GM19455 (cell line): Measurements from ENCODE around the gene TNS1.

Experiments
- ATAC-seq: cut with Tn5 transposase; IDR thresholded peaks from one replicate; pipeline ENCODE4 v1.9.1; 2021; ENCODE audit not compliant: unreplicated experiment

Gene TNS1

DNA sequence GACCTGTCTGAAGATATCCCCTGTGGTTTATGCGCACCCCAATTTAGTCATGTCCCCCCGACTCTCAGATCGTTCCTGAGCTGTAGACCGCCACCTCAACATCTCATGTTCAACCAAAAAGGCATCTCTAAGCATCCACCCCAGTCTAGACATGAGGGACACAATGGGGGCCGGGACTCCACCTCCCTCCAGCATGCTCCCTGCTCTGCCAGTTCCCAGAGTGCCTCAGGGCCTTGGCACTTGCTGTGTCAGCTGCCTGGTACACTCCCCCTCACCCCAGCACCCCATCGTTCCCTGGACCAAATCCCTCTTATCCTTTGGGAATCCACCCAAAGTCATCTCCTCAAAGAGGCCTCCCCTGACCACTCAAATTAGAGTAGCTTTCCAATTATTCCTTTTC, 22.2 kb downstream of the TNS1 start:
- no peak for ATAC-seq

DNA sequence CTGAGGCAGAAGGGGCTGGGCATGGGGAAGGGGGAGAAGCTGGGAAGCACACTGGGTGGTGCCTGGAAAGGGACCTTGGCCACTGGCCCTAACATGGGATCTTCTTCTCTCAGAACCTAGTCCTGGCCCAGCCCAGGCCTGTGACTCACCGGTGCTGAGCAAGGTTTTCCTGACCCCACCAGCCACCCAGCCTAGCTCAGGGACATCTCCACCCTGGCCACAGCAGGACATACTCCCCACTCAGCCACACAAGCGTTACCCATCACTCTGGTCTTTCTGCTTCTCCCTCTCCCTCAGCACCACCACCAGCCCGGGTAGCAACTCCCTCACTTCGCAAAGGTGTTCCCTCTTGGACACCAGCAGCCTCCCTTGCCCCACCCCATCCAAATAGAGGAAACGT, 22.8 kb downstream of the TNS1 start:
- no peak for ATAC-seq

DNA sequence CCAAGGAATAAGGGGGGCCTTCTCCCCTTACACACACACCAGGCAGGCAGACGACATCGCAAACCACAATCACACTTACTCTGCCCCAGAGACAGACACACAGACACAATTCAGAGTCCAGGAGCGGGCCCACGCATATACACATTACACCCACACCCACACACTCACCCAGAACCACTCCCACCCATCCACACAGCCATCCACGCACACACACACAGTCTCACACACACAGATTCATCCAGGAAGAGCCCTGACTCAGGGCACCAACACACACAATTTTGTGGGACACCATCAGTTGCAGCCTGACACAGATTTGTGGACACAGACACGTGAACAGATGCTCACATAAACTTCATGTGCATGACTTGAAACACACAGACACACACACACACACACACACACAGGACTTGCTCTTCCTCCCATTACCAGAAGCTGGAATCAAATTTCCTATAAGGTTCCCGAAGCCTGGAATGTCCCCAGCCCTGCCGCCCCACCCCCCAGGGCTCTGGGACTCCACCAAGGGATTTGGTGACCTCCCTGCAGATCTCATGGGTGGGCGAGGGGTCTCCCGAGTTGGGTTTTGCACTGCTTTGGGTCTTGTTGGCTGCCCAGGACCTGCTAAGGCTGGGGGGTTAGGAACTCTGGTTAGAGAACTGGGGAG, 23.5 kb downstream of the TNS1 start:
- ATAC-seq, result no peak

DNA sequence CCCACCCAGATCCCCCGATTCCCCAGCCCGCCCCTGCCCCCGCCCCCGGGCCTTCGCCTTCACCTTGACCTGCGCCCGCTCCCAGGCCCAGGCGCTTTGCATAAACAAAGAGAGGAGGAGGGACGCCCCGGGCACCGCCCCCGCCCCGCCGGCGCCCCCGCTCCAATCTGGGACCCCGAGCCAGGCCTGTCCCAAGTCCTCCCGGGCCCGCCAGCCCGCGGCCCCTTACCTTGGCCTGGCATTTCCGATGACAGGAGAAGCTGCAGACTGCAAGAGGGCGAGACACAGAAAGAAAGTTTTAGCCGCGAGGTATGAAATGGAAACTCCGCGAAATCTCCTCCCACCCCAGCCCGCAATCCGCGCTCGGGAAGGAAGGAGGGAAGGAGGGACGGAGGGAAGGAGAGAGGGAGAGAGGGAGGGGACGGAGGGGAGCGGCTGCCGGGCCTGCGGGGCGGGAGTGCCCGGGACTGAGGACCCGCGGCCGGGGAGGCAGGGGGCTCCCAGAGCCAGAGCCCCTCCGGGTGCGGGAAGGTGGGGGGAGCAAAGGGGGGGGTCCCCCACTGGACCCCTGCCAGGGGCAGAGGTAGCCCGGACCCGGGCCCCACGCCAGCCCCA, 24.2 kb downstream of the TNS1 start:
- no peak for ATAC-seq

DNA sequence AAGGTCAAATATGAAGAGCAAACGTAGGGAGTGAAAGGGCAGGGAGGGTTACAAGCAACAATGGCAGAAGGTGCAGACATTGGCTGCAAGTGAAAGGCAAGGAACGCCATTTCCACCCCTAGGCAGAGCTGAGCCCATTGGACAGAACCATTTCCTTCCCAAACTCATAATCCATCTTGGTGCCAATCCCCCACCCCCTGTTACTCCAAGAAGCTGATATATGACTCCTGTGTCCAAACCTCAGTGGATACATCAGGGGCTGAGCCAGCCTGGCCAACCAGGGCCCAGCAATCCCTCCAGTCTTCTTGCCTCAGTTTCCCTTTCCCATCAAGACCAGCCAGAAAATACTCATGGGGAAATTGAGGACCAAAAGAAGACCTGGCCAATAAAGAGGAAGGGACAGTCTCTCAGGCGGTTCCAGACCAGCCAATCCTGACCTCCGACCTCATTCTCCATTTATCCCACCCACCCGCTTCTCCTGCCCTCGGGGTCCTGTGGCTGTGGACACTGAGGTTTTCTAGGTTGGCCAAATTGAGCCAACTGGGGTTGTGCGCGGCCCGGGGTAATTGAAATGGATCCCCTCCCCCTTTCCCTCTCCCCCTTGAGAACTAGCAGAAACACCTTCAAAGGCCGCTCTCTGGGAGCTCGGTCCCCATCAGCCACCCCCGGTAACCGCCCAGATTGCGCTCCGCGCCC, 24.8 kb downstream of the TNS1 start:
- ATAC-seq, result no peak

DNA sequence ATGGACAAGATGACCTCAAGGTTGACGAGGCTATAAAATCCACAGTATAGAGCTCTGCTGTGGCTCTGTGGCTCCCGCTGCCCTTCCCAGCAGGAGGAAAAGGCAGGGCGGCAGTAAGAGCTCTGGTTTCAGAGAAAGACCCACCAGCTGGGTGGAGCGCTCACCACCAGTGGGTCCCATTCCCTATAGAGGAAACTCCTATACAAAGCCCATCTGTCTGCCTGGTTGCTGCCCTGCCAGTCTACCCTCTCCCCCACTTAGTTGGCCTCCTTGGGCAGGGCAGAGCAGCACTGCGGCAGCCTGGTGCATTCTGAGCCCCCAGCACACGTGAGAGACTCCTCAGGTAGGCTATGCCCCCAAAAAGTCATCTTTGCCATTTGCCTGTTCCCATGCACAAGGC, 26.5 kb downstream of the TNS1 start:
- no peak for ATAC-seq

DNA sequence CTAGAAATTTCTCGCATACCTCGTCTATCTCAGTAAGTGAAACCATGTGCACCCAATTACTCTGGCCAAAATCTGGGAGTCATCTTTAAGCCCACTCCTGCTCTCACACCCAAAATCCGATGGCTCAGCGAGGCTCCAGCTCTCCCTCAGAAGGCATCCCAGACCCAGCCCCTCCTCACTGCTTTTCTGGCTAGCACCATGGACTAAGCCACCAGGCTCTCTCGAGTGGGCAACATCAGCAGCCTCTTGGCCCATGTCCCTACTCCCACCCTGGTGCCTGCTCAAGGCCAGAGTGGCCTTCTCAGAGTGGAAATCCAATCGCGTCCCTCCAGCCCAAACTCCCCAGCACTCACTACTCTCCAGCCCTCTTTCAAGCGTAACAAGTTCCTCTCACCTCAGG, 27.2 kb downstream of the TNS1 start:
- ATAC-seq, result no peak

DNA sequence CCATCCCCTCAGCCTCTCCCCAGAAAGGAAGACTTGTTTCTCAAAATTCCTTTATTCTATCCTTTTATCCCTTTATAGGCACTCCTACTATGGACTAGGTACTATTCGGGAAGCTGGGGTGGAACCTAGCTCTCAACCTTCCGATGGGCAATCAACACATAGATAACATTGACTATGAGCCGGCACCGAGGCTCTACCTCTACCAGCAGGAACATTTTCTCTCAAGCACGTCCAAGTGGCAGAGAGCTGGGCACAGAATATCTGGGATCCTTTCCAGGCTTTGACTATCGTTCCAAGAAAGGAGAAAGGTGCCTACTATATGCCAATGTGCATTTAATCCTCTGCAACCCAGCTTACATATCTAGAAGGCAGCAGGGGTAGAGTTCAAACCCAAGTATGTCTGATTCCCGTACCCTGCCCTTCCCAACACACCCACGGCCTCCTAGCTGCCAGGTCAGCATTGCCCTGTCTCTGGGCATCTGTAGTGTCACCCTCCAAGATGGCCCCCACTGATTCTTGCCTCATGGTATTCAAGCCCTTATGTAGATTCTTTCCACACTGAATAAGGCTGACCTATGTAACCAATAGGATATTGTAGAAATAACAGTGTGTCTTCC, 28.3 kb downstream of the TNS1 start:
- no peak for ATAC-seq

DNA sequence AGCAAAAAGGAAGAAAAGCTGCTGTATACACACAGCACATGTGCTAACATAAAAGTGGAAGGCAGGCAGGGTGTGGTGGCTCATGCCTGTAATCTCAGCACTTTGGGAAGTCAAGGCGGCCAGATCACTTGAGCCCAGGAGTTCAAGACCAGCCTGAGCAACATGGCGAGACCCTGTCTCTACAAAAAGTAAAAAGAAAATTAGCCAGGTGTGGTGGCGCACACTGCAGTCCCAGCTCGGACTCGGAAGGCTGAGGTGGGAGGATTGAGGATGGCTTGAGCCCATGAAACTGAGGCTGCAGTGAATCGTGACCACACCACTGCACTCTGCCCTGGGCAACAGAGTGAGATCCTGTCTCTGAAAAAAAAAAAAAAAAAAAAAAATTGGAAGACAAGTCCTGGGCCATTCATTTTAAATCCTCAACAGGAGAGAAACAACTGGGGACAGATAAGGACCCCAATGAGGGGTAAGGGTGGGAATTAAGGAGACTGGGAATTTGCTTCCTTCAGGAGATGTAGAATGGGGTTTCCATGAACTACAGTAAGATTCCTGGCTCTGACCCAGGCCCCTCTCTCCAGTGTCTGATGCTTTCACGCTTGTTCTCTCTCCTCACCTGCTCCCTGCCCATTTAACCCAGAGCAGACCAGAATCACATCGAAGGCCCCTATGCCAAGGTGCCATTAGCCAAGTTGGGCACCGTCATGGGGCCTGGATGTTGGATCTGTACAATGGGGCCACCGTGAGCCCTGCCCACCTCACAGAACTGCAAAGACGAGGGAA, 29.6 kb downstream of the TNS1 start:
- ATAC-seq, result no peak

DNA sequence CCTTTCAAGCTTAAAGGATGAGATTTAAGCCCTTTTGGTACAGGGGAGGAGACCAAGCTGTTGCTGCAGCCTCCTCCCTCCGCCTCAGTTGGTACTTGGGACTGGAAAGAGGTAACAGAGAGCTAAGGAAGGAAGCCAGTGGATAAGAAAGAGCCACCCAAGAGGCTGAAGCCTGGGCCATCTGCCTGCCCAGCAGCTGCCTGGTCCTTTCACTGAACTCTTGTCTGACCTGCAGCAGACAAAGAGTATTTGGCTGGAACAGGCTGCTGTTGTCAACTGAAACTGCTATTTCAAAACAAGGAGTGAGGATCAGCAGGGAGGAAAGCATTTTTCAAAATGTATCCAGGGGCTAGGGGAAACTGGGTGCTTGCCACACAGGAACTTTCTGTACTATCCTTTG, 30.3 kb downstream of the TNS1 start:
- no peak for ATAC-seq

DNA sequence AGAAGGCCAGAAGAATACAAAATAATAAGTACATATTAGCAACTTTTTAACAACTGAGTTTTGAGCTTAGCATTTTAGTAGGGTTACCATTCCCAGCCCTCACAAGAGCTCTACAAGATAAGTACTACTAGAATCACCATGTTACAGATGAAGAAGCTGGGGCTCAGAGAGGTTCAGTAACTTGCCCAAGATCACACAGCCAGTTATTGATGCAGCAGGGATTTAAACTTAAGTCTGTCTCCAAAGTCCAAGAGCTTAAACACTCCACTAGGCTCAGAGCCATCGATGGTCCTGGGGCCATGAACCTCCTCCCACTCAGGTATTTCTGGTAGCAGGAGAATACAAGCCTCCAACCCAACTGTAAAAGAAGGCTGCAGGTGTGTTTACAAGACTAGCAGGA, 30.8 kb downstream of the TNS1 start:
- ATAC-seq, result no peak

DNA sequence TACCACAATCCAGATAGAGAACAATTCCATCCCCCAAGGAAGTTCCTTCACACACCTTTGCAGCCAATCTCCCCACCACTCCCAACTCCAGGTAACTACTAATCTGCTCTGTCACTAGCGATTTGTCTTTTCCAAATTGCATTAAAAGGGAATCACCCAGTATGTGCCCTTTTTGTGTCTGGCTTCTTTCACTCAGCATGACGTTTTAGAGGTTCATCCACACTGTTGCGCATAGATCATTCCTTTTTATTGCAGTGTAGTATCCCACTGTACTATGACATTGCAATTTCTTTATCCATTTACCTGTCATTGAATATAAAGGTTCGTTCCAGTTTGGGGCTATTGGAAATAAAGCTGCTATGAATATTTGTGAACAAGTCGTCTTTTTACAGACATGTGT, 31.6 kb downstream of the TNS1 start:
- ATAC-seq, result no peak

DNA sequence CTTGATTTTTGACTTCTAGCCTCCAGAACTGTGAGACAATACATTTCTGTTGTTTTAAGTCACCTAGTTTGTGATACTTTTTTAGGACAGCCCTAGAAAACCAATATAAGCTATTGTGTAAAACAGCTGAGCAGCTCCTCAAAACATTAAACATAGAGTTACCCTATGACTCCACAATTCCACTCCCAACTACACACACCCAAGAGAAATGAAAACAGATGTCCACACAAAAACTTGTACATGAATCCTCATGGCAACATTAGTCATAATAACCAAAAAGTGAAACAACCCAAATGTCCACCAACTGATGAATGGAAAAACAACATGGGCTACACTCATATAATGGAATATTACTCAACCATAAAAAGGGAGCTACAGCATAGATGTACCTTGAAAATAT, 32.6 kb downstream of the TNS1 start:
- ATAC-seq, result no peak

DNA sequence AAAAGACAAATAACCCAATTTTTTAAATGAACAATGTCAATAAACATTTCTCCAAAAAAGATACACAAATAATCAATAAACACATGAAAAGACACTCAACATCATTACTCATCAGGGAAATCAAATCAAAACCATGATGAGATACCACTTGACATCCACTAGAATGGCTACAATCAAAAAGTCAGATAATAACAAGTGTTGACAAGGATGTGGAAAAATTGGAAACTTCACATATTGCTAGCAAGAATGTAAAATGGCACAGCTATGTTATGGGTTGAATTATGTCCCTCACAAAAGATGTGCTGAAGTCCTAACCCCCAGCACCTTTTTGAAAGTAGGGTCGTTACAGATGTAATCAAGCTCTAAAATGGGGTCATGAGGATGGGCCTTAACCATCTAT, 33.2 kb downstream of the TNS1 start:
- ATAC-seq, result no peak

DNA sequence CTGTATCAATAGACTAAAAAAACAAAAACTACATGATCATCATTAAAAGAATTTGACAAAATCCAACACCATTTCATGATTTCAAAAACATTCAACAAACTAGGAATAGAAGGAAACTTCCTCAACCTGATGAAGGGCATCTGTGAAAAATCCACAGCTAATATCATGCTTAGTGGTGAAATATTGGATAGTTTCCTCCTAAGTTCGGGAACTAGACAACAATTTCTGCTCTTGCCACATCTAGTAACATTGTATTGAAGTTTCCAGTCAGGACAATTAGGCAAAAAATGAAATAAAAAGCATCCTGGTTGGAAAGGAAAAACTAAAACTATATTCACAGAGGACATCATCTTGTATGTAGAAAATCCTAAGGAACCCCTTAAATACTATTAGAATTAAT, 34.8 kb downstream of the TNS1 start:
- no peak for ATAC-seq

DNA sequence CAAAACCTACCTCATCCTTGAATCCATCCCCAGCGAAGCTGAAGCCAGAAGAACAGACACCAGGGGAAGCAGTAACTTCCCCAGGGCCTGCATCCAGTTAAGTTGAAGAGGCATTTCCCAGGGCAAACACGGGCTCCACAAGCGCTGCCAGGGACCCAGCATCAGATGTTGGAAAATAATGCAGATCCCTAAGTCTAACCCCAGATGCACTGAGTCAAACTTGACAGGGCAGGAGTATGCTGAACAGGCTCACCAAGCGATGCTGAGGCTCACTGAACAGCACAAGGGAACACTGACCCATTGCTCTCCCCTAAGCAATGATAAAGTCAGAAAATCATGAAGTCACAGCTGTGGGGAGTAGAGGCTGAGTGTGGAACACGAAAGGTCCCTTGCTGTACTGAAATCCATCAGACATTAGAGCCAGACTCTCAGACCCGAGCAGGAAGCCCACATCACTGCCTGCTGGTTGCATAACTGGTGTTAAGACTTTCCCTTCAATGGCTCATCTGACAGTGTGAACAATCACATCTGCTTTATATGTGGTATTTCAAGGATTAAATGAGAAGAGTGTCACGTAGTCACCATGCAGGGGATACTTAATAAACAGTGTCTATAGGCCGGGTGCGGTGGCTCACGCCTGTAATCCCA, 36.2 kb downstream of the TNS1 start:
- ATAC-seq, result no peak

DNA sequence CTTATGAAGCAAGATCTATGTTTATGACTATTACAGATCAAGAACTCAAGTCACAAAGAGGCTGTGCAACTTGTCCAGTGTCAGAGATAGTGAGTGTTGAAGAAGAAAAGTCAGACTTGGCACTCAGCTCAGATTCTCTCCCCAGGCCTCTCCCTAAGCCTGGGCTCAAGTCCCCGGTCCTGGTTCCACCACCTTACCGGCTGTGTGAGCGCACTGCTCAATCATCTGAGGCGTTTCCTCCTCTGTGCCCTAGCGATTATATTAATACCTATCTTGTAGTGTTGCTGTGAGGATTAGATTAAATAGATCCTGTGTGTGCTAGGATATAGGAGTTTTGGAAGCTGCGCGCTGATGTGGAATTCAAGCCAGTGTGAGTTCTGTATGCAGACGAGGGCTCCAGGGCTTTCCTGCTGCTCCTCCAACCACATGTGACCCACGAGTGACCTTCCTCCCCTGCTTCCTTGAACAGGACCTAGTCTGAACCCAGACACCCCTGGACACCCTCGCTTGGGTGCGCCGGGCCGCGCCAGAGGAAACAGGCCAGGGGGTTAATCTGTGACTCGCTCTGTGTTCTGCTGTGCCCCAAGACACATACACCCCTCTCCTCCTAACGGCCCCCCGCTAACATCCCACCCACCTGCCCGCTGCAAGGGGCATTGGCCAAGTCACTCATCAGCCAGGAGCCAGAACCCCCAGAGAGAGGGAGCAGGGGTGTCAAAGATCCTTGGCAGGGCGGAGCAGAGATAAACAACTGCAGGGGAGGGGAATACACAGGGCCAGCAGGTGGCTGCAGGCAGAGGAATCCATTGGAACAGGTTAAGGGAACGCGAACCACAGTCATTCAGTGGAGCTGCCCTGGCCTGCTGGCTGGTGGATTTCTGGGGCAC, 38.3 kb downstream of the TNS1 start:
- no peak for ATAC-seq

DNA sequence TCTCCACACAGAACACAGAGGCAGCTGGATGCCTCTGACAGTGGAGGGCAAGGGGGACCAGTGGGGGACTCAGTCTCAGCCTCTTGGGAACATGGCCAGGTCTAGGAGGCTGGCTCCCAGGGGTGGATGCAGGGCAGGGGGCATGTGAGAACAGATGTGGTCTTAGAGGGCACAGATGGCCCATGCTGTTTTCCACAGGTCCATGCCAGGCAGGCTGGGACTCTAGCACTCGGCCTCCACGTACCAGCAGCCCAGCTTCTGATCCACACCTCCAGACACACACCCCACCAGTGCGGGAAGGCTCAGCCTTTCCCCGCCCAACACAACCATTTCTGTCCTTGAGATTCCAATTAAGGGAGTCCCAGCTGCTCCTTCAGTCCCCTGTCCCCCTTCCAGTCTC, 42.4 kb downstream of the TNS1 start:
- no peak for ATAC-seq

DNA sequence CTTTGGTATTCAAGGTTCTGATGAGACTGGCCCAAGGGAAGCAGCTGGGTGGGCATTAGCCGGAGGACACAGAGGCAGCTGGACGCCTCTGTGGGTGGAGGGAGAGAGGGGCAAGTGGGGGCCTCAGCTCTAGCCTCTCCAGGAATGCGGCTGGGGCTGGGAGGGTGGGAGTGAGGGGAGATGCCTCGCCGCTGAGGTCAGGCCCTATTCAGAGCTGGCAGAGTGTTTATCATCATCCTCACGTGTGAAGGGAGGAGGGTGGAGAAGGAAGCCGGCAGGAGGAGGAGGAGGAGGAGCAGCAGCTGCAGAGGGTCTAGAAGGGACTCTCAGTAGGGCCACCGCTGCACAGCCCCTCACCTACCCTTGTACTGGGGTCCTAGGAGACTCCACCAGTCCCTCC, 43.1 kb downstream of the TNS1 start:
- ATAC-seq, result no peak

DNA sequence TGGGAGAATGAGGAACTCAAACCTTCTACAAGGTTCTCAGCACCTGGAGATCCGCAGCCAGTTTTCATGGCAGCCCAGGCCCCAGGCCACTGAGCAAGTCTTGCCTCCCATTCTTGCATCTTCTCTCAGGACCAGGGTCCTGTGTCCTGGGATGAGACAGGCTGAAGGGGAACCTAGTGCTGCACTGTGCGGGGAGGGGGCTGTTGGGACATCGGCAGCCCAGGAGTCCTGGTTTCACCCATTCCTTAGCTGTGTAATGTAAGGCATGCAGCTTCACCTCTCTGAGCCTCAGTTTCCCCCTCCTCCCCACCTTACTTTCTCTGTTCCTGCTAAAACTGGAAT, 43.9 kb downstream of the TNS1 start:
- ATAC-seq, result no peak
